ENCODE results near the gene R3HDM1.
"Not testable (repeated sequence)": the region's sequence is repeated elsewhere in the genome, so short reads cannot be mapped to it uniquely, and the experiment has no call there.

- TF ChIP-seq EZH2 (IDR thresholded peaks at IDR 0.05); POLR2AphosphoS5 (IDR thresholded peaks at IDR 0.05; ENCODE audit: borderline replicate concordance, low read depth, low read length); FOXP2 (optimal IDR thresholded peaks at IDR 0.05; ENCODE audit: control extremely low read depth, extremely low read length, insufficient read depth): not testable (repeated sequence)
Observed at GRCh38 chr2:135654239-135654638, 123.0 kb downstream of the R3HDM1 start.

Measured in SK-N-MC (cell line).